PC-9 (cell line): ENCODE data around the gene ASIC4. TPM values are rescaled to one million over a fixed set of nuclear protein-coding genes. Genes with fewer than 3 reads are reported as not detected.
A peak's percentile ranks its signal among the peaks of the same experiment; 100 is the strongest.

Experiments
- BruUV-seq: library from RNA; stranded (reverse); fragments of 400-500 nt; replicated peaks from 2 replicates; lab custom pipeline; 2021; lab: Mats Ljungman, UMichigan
- CTCF ChIA-PET: fragments of 300-600 bp; sonication (Branson Sonifier 250); formaldehyde crosslinking; loops from one replicate; lab custom pipeline; 2022; ENCODE audit warnings: antibody characterized with exemption; lab: Charles Lee
- POLR2A ChIA-PET: fragments of 300-600 bp; sonication (Branson Sonifier 250); formaldehyde crosslinking; loops from one replicate; lab custom pipeline; 2022; ENCODE audit warnings: antibody characterized with exemption; ENCODE audit not compliant: unreplicated experiment; lab: Charles Lee
- DNase-seq, 2 experiments: peaks; one replicate each; pipeline versions ENCODE4 v3.0.0 to v3.0.0-alpha.2; 2015 to 2022; ENCODE audit warnings: mixed read lengths in 1 of 2
- H2AFZ ChIP-seq: fragments of 200-600 bp; sonication (generic); 2 replicates; pipeline ENCODE4 v1.8.1; 2017; ENCODE audit warnings: antibody characterized with exemption
- H3F3A ChIP-seq: fragments of 200-600 bp; sonication (generic); 2 replicates; pipeline ENCODE4 v1.8.1; 2017; ENCODE audit warnings: antibody characterized with exemption, mild to moderate bottlenecking, low read depth; ENCODE audit not compliant: insufficient read depth
- H3K27ac ChIP-seq: fragments of 200-600 bp; sonication (generic); 2 replicates; pipeline ENCODE4 v1.6.1; 2016; ENCODE audit warnings: mixed run types
- H3K27me3 ChIP-seq: fragments of 200-600 bp; sonication (generic); 2 replicates; pipeline ENCODE4 v1.6.1; 2016; ENCODE audit warnings: low read depth, mixed run types; ENCODE audit not compliant: insufficient read depth
- H3K36me3 ChIP-seq: fragments of 200-600 bp; sonication (generic); 2 replicates; pipeline ENCODE4 v1.6.1; 2016; ENCODE audit warnings: low read depth, mixed run types
- H3K4me1 ChIP-seq: fragments of 200-600 bp; sonication (generic); replicated peaks from 2 replicates; pipeline ENCODE4 v1.6.1; 2016; ENCODE audit warnings: mixed run types; ENCODE audit not compliant: insufficient read depth
- H3K4me2 ChIP-seq: fragments of 200-600 bp; sonication (generic); 2 replicates; pipeline ENCODE4 v1.6.1; 2017; ENCODE audit warnings: mixed run types
- H3K4me3 ChIP-seq: fragments of 200-600 bp; sonication (generic); 2 replicates; pipeline ENCODE4 v1.6.1; 2016; ENCODE audit warnings: mixed run types
- H3K79me2 ChIP-seq: fragments of 200-600 bp; sonication (generic); 2 replicates; pipeline ENCODE4 v1.6.1; 2017; ENCODE audit warnings: low read depth, mixed run types
- H3K9me2 ChIP-seq: fragments of 200-600 bp; sonication (generic); 2 replicates; pipeline ENCODE4 v1.8.1; 2017; ENCODE audit warnings: mild to moderate bottlenecking; ENCODE audit not compliant: insufficient read depth
- H3K9me3 ChIP-seq: fragments of 200-600 bp; sonication (generic); 2 replicates; pipeline ENCODE4 v1.8.1; 2016; ENCODE audit warnings: low read depth; ENCODE audit not compliant: insufficient read depth
- H4K20me1 ChIP-seq: fragments of 200-600 bp; sonication (generic); 2 replicates; pipeline ENCODE4 v1.8.1; 2017; ENCODE audit not compliant: insufficient read depth
- CTCF ChIP-seq: fragments of 200-600 bp; sonication (generic); conservative IDR thresholded peaks from 2 replicates; pipeline ENCODE4 v1.6.1; 2017; ENCODE audit warnings: mixed run types, antibody characterized with exemption, mild to moderate bottlenecking, moderate library complexity
- EZH2 ChIP-seq: fragments of 200-600 bp; sonication (generic); IDR thresholded peaks from 2 replicates; pipeline ENCODE4 v1.8.0; 2017; ENCODE audit warnings: antibody characterized with exemption, low read depth
- intact Hi-C: fragments of 100-400 bp; cut with micrococcal nuclease; formaldehyde crosslinking; loops from one replicate; pipeline ENCODE4 v1.10.0; 2022; ENCODE audit not compliant: unreplicated experiment
- total RNA-seq: library from RNA; stranded (reverse); gene quantifications from 2 replicates; pipeline ENCODE4 v1.2.3, GENCODE V29; 2021

The ASIC4 gene
- total RNA-seq, 1 experiment from 2014 or later = 0.22 TPM

- CTCF ChIA-PET = interaction anchor here (0.6 to 0.8 kb wide), 2 partner anchors 64 to 78 kb away, joined by 3 read pairs; no protein-coding TSS in a partner anchor
- H3F3A ChIP-seq = peaks cover 6% of the 10 kb centered on the region; the same call in 1 of the 2 replicates
- no peak overlapping the region for H3K4me3 ChIP-seq
- no peak overlapping the region for H3K4me2 ChIP-seq
- H3K4me1 ChIP-seq = no peaks in the 10 kb centered on the region
- no peak for DNase-seq
- BruUV-seq = no TSS peak
- H3K9me2 ChIP-seq = no peaks in the 10 kb centered on the region
- no peak overlapping the region for H2AFZ ChIP-seq
- TF ChIP-seq EZH2 (no peak), CTCF (no peak)
- H3K9me3 ChIP-seq = no peaks in the 10 kb centered on the region
- H3K27me3 ChIP-seq = no peaks in the 10 kb centered on the region
- intact Hi-C loops = no loop called here
- H3K36me3 ChIP-seq = no peaks in the 10 kb centered on the region
- H3K79me2 ChIP-seq = no peaks in the 10 kb centered on the region
- H3K27ac ChIP-seq = no peak overlapping the region
- POLR2A ChIA-PET = interaction anchor here (0.6 to 0.9 kb wide), 3 partner anchors 32 to 79 kb away, joined by 3 to 7 read pairs (median 6); partner anchors contain the start of genes DNPEP and GMPPA
- no peaks in the 10 kb centered on the region; the same call in 1 of the 2 replicates for H4K20me1 ChIP-seq
Measured at GRCh38 chr2:219466816-219467735, 47.2 kb upstream of the ASIC4 start.

DNA sequence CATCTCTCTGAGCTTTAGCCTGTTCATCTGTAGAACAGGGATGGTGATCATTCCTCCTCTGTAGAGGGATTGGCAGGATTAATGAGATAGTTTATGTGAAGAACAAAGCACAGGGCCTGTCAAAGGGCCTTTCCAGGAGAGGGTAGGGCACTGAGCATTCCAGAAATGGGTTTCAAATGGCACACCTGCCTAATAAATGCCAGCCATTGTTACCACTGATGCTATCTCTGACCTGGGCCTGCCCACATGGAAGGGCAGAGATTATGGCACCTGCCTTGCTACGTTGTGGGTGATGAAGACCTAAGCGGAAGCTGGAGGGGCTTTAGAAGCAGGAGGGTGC lies 46.6 kb upstream of the ASIC4 start:
- Histone ChIP-seq H2AFZ (no peak overlapping the region), H3K4me3 (no peak overlapping the region), H3K9me2 (no peaks in the 10 kb centered on the region), H3K79me2 (no peaks in the 10 kb centered on the region), H3F3A (peaks cover 6% of the 10 kb centered on the region; the same call in 1 of the 2 replicates), H3K4me1 (no peaks in the 10 kb centered on the region), H3K27me3 (no peaks in the 10 kb centered on the region), H4K20me1 (no peaks in the 10 kb centered on the region; the same call in 1 of the 2 replicates), H3K27ac (no peak overlapping the region), H3K4me2 (no peak overlapping the region), H3K9me3 (no peaks in the 10 kb centered on the region), H3K36me3 (no peaks in the 10 kb centered on the region)
- BruUV-seq = no TSS peak
- peak; percentile 59 to 74 for DNase-seq
- CTCF ChIA-PET = interaction anchor here (0.6 to 0.8 kb wide), 2 partner anchors 65 to 79 kb away, joined by 3 read pairs; no protein-coding TSS in a partner anchor
- intact Hi-C loops = no loop called here
- no peak for TF ChIP-seq CTCF
- no peak for TF ChIP-seq EZH2
- POLR2A ChIA-PET = interaction anchor here (0.6 to 0.9 kb wide), 3 partner anchors 31 to 80 kb away, joined by 3 to 7 read pairs (median 6); partner anchors contain the start of genes DNPEP and GMPPA

- peaks cover 6% of the 10 kb centered on the region; the same call in 1 of the 2 replicates for H3F3A ChIP-seq
- H3K9me2 ChIP-seq = no peaks in the 10 kb centered on the region
- intact Hi-C loops = no loop called here
- no peaks in the 10 kb centered on the region for H3K27me3 ChIP-seq
- no peak overlapping the region for H3K4me2 ChIP-seq
- ChIA-PET CTCF (no interaction called here), POLR2A (no interaction called here)
- no peak overlapping the region for H2AFZ ChIP-seq
- H3K36me3 ChIP-seq = no peaks in the 10 kb centered on the region
- H3K27ac ChIP-seq = no peak overlapping the region
- TF ChIP-seq CTCF = no peak
- no peak for TF ChIP-seq EZH2
- no peaks in the 10 kb centered on the region for H3K4me1 ChIP-seq
- no peaks in the 10 kb centered on the region for H3K79me2 ChIP-seq
- H3K4me3 ChIP-seq = no peak overlapping the region
- no peak for DNase-seq
- BruUV-seq = no TSS peak
- H4K20me1 ChIP-seq = no peaks in the 10 kb centered on the region; the same call in 1 of the 2 replicates
- H3K9me3 ChIP-seq = no peaks in the 10 kb centered on the region
Measured at GRCh38 chr2:219468410-219469185, 45.7 kb upstream of the ASIC4 start.
